GM12891 (cell line): ENCODE results near the gene TOP1.

Experiments used
- PAX5 ChIP-seq: IDR thresholded peaks from 2 replicates; pipeline ENCODE4 v1.6.1; 2011; ENCODE audit warnings: low read length, moderate library complexity, mild to moderate bottlenecking; ENCODE audit not compliant: insufficient read depth, severe bottlenecking
- POLR2A ChIP-seq: IDR thresholded peaks from 2 replicates; pipeline ENCODE4 v1.6.1; 2011; ENCODE audit warnings: low read depth, low read length, control low read depth
- POLR2AphosphoS5 ChIP-seq: IDR thresholded peaks from 2 replicates; pipeline ENCODE4 v1.6.1; 2011; ENCODE audit warnings: low read depth, low read length, control low read depth
- POU2F2 ChIP-seq: IDR thresholded peaks from 2 replicates; pipeline ENCODE4 v1.6.1; 2011; ENCODE audit warnings: low read depth, mild to moderate bottlenecking, control low read depth, low read length, moderate library complexity
- SPI1 ChIP-seq: IDR thresholded peaks from 2 replicates; pipeline ENCODE4 v1.6.1; 2011; ENCODE audit warnings: low read depth, low read length, control low read depth
- TAF1 ChIP-seq: IDR thresholded peaks from 2 replicates; pipeline ENCODE4 v1.6.1; 2011; ENCODE audit warnings: low read depth, low read length, control low read depth

GRCh38 chr20:41086402-41087324 is 58.0 kb downstream of the TOP1 start:
- TF ChIP-seq POLR2A (no peak), SPI1 (no peak), POLR2AphosphoS5 (no peak), TAF1 (no peak), PAX5 (no peak), POU2F2 (no peak)
